GM12891 (cell line): Measurements from ENCODE around the gene MAP2K4.

Experiments
- POLR2A ChIP-seq: IDR thresholded peaks from 2 replicates; pipeline ENCODE4 v1.6.1; 2011; ENCODE audit warnings: low read depth, low read length, control low read depth
- POLR2AphosphoS5 ChIP-seq: IDR thresholded peaks from 2 replicates; pipeline ENCODE4 v1.6.1; 2011; ENCODE audit warnings: low read depth, low read length, control low read depth
- POU2F2 ChIP-seq: IDR thresholded peaks from 2 replicates; pipeline ENCODE4 v1.6.1; 2011; ENCODE audit warnings: low read depth, mild to moderate bottlenecking, control low read depth, low read length, moderate library complexity
- SPI1 ChIP-seq: IDR thresholded peaks from 2 replicates; pipeline ENCODE4 v1.6.1; 2011; ENCODE audit warnings: low read depth, low read length, control low read depth
- TAF1 ChIP-seq: IDR thresholded peaks from 2 replicates; pipeline ENCODE4 v1.6.1; 2011; ENCODE audit warnings: low read depth, low read length, control low read depth

- TF ChIP-seq POLR2A (no peak), TAF1 (no peak), POLR2AphosphoS5 (no peak), SPI1 (no peak), POU2F2 (no peak)
Observed at GRCh38 chr17:12062249-12062648, 41.6 kb downstream of the MAP2K4 start.
